SK-N-SH (cell line): Measurements from ENCODE around the gene RASAL2. TPM values are rescaled to one million over a fixed set of nuclear protein-coding genes. Genes with fewer than 3 reads are reported as not detected.
"Not testable (repeated sequence)": the region's sequence is repeated elsewhere in the genome, so short reads cannot be mapped to it uniquely, and the experiment has no call there.

Experiments
- CTCF ChIA-PET: fragments of 300-600, 350-600 bp; formaldehyde crosslinking; extraction: SDS; loops from one replicate; lab custom pipeline; 2021; lab: Yijun Ruan, JAX
- POLR2A ChIA-PET: fragments of 350-600 bp; sonication (Branson Sonifier 250); formaldehyde crosslinking; extraction: SDS; loops from one replicate; lab custom pipeline; 2020; ENCODE audit warnings: antibody characterized with exemption, inconsistent platforms; lab: Yijun Ruan, JAX
- DNase-seq: peaks from one replicate; pipeline ENCODE4 v3.0.0; 2012
- H2AFZ ChIP-seq: fragments of 200-600 bp; sonication (generic); 2 replicates; pipeline ENCODE4 v1.8.1; 2016; ENCODE audit warnings: antibody characterized with exemption, mild to moderate bottlenecking, low read depth
- H3F3A ChIP-seq: fragments of 200-600 bp; sonication (generic); replicated peaks from 2 replicates; pipeline ENCODE3; 2016; ENCODE audit warnings: antibody characterized with exemption, mild to moderate bottlenecking; ENCODE audit not compliant: insufficient read depth
- H3K27ac ChIP-seq, 2 experiments: fragments of 200-500 bp in 1 of 2; fragments of 200-600 bp in 1 of 2; sonication (Bioruptor generic) in 1 of 2; sonication (generic), shearing (Covaris generic) in 1 of 2; 2 replicates each; pipeline versions ENCODE4 v1.5.1 to v1.6.1; 2014 to 2016; ENCODE audit warnings: low read depth in 2 of 2, inconsistent platforms in 1 of 2, low read length in 1 of 2, mild to moderate bottlenecking in 1 of 2, mixed read lengths in 1 of 2
- H3K27me3 ChIP-seq: fragments of 200-600 bp; sonication (generic), shearing (Covaris generic); 2 replicates; pipeline ENCODE4 v1.6.1; 2016; ENCODE audit warnings: mixed run types; ENCODE audit not compliant: insufficient read depth
- H3K36me3 ChIP-seq, 2 experiments: fragments of 200-500 bp in 1 of 2; fragments of 200-600 bp in 1 of 2; sonication (Bioruptor generic) in 1 of 2; sonication (generic) in 1 of 2; replicated peaks in 1 of 2; 2 replicates each; pipeline versions ENCODE3 to v1.5.1; 2014 to 2016; ENCODE audit warnings: low read length in 1 of 2, mild to moderate bottlenecking in 1 of 2; ENCODE audit not compliant: insufficient read depth in 2 of 2, control insufficient read depth in 1 of 2
- H3K4me1 ChIP-seq, 2 experiments: fragments of 200-500 bp in 1 of 2; fragments of 200-600 bp in 1 of 2; sonication (Bioruptor generic) in 1 of 2; sonication (generic), shearing (Covaris generic) in 1 of 2; 2 replicates each; pipeline versions ENCODE4 v1.5.1 to v1.6.1; 2014 to 2016; ENCODE audit warnings: low read depth in 1 of 2, low read length in 1 of 2, mixed run types in 1 of 2; ENCODE audit not compliant: insufficient read depth in 2 of 2, control insufficient read depth in 1 of 2
- H3K4me2 ChIP-seq: fragments of 200-600 bp; sonication (generic), shearing (Covaris generic); 2 replicates; pipeline ENCODE4 v1.6.1; 2017; ENCODE audit warnings: mixed run types
- H3K4me3 ChIP-seq, 2 experiments: fragments of 200-500 bp in 1 of 2; fragments of 200-600 bp in 1 of 2; sonication (Bioruptor generic) in 1 of 2; sonication (generic), shearing (Covaris generic) in 1 of 2; 2 replicates each; pipeline versions ENCODE4 v1.5.1 to v1.8.1; 2014 to 2016; ENCODE audit warnings: low read depth in 2 of 2, inconsistent platforms in 1 of 2, low read length in 1 of 2, mild to moderate bottlenecking in 1 of 2, mixed read lengths in 1 of 2, moderate library complexity in 1 of 2
- H3K79me2 ChIP-seq: fragments of 200-600 bp; sonication (generic); 2 replicates; pipeline ENCODE4 v1.8.1; 2017; ENCODE audit warnings: mild to moderate bottlenecking; ENCODE audit not compliant: insufficient read depth
- H3K9ac ChIP-seq: fragments of 200-600 bp; sonication (generic); 2 replicates; pipeline ENCODE4 v1.6.1; 2017; ENCODE audit warnings: mixed run types
- H3K9me2 ChIP-seq: fragments of 200-600 bp; sonication (generic); 2 replicates; pipeline ENCODE4 v1.6.1; 2017; ENCODE audit warnings: mixed run types
- H3K9me3 ChIP-seq: fragments of 200-600 bp; sonication (generic); 2 replicates; pipeline ENCODE4 v1.6.1; 2017; ENCODE audit warnings: mixed run types, mild to moderate bottlenecking, moderate library complexity
- H4K20me1 ChIP-seq: fragments of 200-600 bp; sonication (generic); 2 replicates; pipeline ENCODE4 v1.6.1; 2017; ENCODE audit warnings: mild to moderate bottlenecking, mixed run types; ENCODE audit not compliant: insufficient read depth
- EP300 ChIP-seq, 2 experiments: IDR thresholded peaks; 2 replicates each; pipeline versions ENCODE4 v1.4.0 to v1.6.1; 2012; ENCODE audit warnings: borderline replicate concordance in 1 of 2, low read depth in 1 of 2, low read length in 1 of 2
- EZH2phosphoT487 ChIP-seq: fragments of 200-600 bp; sonication (generic); IDR thresholded peaks from 2 replicates; pipeline ENCODE4 v1.6.1; 2017; ENCODE audit warnings: low read depth, mixed run types, mild to moderate bottlenecking, antibody characterized with exemption, moderate library complexity, borderline replicate concordance
- FOSL2 ChIP-seq: IDR thresholded peaks from 2 replicates; pipeline ENCODE4 v1.4.0; 2012; ENCODE audit warnings: low read depth, mild to moderate bottlenecking, moderate library complexity, borderline replicate concordance
- FOXM1 ChIP-seq: IDR thresholded peaks from 2 replicates; pipeline ENCODE4 v1.4.0; 2012; ENCODE audit warnings: low read depth, mild to moderate bottlenecking
- POLR2AphosphoS5 ChIP-seq: IDR thresholded peaks from 2 replicates; pipeline ENCODE4 v1.6.1; 2012; ENCODE audit warnings: low read depth, low read length
- RAD21 ChIP-seq: IDR thresholded peaks from 2 replicates; pipeline ENCODE4 v1.6.1; 2012; ENCODE audit warnings: mild to moderate bottlenecking, low read length
- TCF12 ChIP-seq: IDR thresholded peaks from 2 replicates; pipeline ENCODE4 v1.4.0; 2012
- WGBS: methylation state at CpG from one replicate; pipeline ENCODE4 v1.1.6; 2017; ENCODE audit warnings: low lambda C conversion rate; 5-methylcytosine and 5-hydroxymethylcytosine counted together
- polyA plus RNA-seq, 3 experiments: library from polyadenylated mRNA; depleted of rRNA; stranded (reverse); fragments of >200 nt; gene quantifications; 2 replicates each; pipeline ENCODE4 v1.2.3, GENCODE V29; 2012
- TF ChIP-seq, protein P1 (sequence below): IDR thresholded peaks from 2 replicates; pipeline ENCODE4 v1.4.0; 2012; ENCODE audit warnings: low read depth, borderline replicate concordance
- TF ChIP-seq, protein P2 (sequence below): IDR thresholded peaks from 2 replicates; pipeline ENCODE4 v1.6.1; 2012; ENCODE audit warnings: mild to moderate bottlenecking, low read depth, low read length, moderate library complexity

The RASAL2 gene
- polyA plus RNA-seq, 1 of the 3 experiments (the other 2 are of a cell fraction): 6.9 TPM

DNA sequence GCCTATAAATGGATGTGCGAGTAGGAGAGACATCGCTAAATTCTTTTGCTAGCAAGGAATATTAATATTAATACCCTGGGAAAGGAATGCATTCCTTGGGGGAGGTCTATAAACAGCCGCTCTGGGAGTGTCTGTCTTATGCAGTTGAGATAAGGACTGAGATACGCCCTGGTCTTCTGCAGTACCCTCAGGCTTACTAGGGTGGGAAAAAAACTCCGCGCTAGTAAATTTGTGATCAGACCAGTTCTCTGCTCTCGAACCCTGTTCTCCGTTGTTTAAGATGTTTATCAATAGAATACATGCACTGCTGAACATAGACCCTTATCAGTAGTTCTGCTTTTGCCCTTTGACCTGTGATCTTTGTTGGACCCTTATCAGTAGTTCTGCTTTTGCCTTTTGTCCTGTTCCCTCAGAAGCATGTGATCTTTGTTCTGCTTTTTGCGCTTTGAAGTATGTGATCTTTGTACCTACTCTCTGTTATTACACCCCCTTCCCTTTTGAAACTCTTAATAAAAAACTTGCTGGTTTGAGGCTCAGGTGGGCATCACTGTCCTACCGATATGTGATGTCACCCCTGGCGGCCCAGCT lies 114.5 kb downstream of the RASAL2 start:
- H3K9ac ChIP-seq, CTCF ChIA-PET, H3K27ac ChIP-seq, H3K9me2 ChIP-seq, H3K27me3 ChIP-seq, POLR2A ChIA-PET, H4K20me1 ChIP-seq, H3F3A ChIP-seq, H2AFZ ChIP-seq, H3K4me2 ChIP-seq, H3K4me3 ChIP-seq, H3K4me1 ChIP-seq, DNase-seq: not testable (repeated sequence)
- 92% methylated on average over 11 of the region's 11 CpGs for WGBS
- Histone ChIP-seq H3K9me3 (peaks cover 16% of the 10 kb centered on the region; the same call in 1 of the 2 replicates), H3K36me3 (peaks cover 0 to 24% of the 10 kb centered on the region in 2 experiments), H3K79me2 (peaks cover 30% of the 10 kb centered on the region)

DNA sequence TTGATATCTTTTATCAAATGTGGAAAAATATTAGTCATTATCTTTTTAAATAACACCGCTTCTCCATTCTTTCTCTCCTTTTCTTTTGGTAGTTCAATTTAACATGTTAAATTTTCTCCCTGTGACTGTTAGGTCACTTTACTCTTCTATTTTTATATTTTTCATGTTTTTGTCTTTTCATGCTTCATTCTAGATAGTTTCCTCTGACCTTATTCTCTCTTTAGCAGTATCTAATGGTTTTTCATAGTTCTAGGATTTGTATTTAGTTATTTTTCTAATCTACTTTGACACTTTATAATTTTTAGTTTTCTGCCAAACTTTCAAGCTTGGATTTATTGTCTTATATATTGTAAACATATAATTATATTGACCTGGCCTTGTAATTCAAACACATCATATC lies 116.0 kb downstream of the RASAL2 start:
- H4K20me1 ChIP-seq: no peaks in the 10 kb centered on the region
- no peak overlapping the region for H2AFZ ChIP-seq
- TF ChIP-seq TCF12: no peak
- TF ChIP-seq FOXM1: no peak
- TF ChIP-seq POLR2AphosphoS5: no peak
- TF ChIP-seq, protein P1, sequence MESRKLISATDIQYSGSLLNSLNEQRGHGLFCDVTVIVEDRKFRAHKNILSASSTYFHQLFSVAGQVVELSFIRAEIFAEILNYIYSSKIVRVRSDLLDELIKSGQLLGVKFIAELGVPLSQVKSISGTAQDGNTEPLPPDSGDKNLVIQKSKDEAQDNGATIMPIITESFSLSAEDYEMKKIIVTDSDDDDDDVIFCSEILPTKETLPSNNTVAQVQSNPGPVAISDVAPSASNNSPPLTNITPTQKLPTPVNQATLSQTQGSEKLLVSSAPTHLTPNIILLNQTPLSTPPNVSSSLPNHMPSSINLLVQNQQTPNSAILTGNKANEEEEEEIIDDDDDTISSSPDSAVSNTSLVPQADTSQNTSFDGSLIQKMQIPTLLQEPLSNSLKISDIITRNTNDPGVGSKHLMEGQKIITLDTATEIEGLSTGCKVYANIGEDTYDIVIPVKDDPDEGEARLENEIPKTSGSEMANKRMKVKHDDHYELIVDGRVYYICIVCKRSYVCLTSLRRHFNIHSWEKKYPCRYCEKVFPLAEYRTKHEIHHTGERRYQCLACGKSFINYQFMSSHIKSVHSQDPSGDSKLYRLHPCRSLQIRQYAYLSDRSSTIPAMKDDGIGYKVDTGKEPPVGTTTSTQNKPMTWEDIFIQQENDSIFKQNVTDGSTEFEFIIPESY: no peak
- no peak for TF ChIP-seq RAD21
- TF ChIP-seq EZH2phosphoT487: no peak
- no peak for TF ChIP-seq EP300 (IDR thresholded peaks at IDR 0.05; ENCODE audit: borderline replicate concordance in 1 of 2, low read depth in 1 of 2, low read length in 1 of 2)
- TF ChIP-seq, protein P2, sequence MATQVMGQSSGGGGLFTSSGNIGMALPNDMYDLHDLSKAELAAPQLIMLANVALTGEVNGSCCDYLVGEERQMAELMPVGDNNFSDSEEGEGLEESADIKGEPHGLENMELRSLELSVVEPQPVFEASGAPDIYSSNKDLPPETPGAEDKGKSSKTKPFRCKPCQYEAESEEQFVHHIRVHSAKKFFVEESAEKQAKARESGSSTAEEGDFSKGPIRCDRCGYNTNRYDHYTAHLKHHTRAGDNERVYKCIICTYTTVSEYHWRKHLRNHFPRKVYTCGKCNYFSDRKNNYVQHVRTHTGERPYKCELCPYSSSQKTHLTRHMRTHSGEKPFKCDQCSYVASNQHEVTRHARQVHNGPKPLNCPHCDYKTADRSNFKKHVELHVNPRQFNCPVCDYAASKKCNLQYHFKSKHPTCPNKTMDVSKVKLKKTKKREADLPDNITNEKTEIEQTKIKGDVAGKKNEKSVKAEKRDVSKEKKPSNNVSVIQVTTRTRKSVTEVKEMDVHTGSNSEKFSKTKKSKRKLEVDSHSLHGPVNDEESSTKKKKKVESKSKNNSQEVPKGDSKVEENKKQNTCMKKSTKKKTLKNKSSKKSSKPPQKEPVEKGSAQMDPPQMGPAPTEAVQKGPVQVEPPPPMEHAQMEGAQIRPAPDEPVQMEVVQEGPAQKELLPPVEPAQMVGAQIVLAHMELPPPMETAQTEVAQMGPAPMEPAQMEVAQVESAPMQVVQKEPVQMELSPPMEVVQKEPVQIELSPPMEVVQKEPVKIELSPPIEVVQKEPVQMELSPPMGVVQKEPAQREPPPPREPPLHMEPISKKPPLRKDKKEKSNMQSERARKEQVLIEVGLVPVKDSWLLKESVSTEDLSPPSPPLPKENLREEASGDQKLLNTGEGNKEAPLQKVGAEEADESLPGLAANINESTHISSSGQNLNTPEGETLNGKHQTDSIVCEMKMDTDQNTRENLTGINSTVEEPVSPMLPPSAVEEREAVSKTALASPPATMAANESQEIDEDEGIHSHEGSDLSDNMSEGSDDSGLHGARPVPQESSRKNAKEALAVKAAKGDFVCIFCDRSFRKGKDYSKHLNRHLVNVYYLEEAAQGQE: no peak
- TF ChIP-seq FOSL2: no peak
- H3K4me3 ChIP-seq: no peak overlapping the region
- H3K27me3 ChIP-seq: no peaks in the 10 kb centered on the region
- no peaks in the 10 kb centered on the region for H3K4me1 ChIP-seq
- H3K79me2 ChIP-seq: peaks cover 27% of the 10 kb centered on the region
- H3K9me2 ChIP-seq: no peaks in the 10 kb centered on the region
- H3K4me2 ChIP-seq: no peak overlapping the region
- no peak for DNase-seq
- CTCF ChIA-PET: no interaction called here
- H3K27ac ChIP-seq: no peak overlapping the region
- peaks cover 16% of the 10 kb centered on the region; the same call in 1 of the 2 replicates for H3K9me3 ChIP-seq
- H3K36me3 ChIP-seq: peaks cover 0 to 27% of the 10 kb centered on the region in 2 experiments
- POLR2A ChIA-PET: no interaction called here
- H3F3A ChIP-seq: no peaks in the 10 kb centered on the region
- H3K9ac ChIP-seq: no peak overlapping the region
- WGBS: 97% methylated on average over 1 of the region's 1 CpG
